HG03139 (cell line): ENCODE data around the gene RPL37A.

Source experiments
- ATAC-seq: cut with Tn5 transposase; IDR thresholded peaks from one replicate; pipeline ENCODE4 v1.9.1; 2021; ENCODE audit not compliant: unreplicated experiment

The RPL37A gene

DNA sequence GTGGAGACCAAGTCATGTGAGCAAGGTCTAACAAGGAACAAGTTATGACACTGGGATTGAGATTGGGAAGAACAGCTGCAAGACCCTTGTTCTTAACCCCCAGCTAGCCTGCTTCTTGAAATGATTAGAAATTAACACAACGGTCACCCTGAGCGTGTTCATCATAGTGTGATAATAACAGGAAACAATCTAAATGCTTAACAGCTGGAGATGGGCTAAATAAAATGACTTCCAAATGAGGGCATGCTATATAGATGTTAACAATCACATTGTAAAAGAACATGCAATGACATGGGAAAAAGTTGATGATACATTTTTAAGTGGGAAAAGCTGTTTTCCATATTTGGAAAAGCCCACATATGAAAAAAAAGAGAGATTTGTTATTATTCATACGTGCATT is 47.6 kb downstream of the RPL37A start:
- no peak for ATAC-seq

DNA sequence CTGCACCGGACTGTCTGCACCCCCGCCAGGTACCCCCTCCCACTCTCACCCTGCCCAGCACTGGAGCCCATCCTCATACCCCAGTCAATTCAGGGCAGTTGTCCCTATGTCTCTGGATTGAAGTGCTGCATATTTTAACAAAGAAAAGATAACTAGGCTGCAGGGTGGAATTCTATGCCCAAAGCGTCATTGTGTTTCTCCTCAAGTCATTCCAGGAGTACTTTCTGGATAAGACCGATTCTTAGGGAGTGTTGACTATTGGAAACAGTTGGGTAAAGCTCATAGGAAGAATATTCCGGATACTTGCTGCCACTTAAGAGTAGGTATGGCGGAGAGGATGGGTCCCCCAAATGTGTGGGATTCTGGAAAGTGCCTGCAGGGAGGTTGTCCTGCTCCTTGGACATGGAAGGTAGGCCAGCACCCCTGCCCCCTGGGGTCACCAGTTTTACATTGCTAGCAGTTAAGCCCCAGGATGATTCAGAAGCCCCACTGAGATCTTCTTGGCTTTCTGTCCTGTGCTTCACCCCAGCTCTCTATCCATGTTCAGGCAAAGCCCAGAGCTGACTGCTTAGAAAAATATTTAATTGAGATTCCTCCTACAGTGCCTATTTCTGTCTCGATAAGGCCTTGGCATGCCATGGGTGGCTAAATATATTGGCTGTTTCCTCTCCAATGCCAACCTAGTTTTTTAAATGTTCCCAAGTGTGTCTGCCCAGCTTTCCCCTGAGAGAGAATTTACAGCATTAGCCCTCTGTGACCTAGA is 48.2 kb downstream of the RPL37A start:
- no peak for ATAC-seq

GRCh38 chr2:216548901-216549331 is 50.3 kb downstream of the RPL37A start:
- ATAC-seq: no peak

DNA sequence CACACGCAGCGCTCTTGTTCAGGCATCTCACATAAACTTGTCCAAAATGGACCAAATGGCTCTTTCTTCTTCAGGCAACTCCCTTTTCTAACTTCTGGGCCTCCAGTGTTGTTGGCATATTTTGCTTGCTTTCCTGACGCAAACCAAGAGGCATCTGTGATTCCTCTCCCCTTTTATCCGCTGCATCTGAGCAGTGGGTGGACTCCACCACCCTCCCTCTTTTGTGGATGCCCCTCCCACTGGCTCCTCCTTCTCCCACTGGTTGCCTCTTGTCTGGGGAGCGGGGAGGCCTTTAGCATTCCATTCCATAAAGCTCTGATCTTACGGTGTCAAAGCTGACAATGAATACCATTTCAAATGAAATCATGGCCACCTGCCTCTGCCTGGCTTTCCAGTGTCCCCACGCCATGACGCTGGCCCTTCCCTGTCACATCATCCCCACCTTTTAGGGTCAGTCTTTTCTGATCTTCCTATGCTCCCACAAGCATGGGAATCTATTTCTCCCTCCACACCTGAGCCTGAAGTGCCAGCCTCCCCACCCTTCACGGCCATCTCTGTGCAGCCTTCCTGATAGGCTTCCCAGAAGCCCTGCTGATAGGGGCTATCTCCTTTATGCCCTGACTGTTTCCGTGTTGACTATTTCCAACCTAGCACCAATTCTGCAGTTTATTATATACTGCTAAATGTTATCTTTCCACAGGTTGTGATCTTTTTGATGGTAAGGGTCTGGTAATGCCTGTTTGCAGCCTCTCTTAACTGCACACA is 51.5 kb downstream of the RPL37A start:
- no peak for ATAC-seq

- no peak for ATAC-seq
Observed at GRCh38 chr2:216551234-216552068, 52.8 kb downstream of the RPL37A start.

GRCh38 chr2:216553093-216553478 is 54.4 kb downstream of the RPL37A start:
- ATAC-seq: no peak
